ENCODE results near the gene B3GAT2.
"Not testable (repeated sequence)": the region's sequence is repeated elsewhere in the genome, so short reads cannot be mapped to it uniquely, and the experiment has no call there.

Gene B3GAT2

GRCh38 chr6:70956191-70956450 lies 739 bp downstream of the B3GAT2 start:
- H3K9ac ChIP-seq (ENCODE audit: low read length) = no peak overlapping the region

GRCh38 chr6:70955441-70956190 lies 1.2 kb downstream of the B3GAT2 start:
- peaks cover 12% of the 10 kb centered on the region for H3K4me1 ChIP-seq (ENCODE audit: control insufficient read depth, insufficient read depth, low read length)
- no peak overlapping the region for H3K9ac ChIP-seq (ENCODE audit: low read length)
- H3K27me3 ChIP-seq (ENCODE audit: control insufficient read depth, insufficient read depth, low read length) = peaks cover 56% of the 10 kb centered on the region
- H3K4me3 ChIP-seq (ENCODE audit: low read length) = no peak overlapping the region
- no peaks in the 10 kb centered on the region for H3K9me3 ChIP-seq (ENCODE audit: control insufficient read depth, low read length)
- H3K36me3 ChIP-seq (ENCODE audit: control insufficient read depth, insufficient read depth, low read length) = no peaks in the 10 kb centered on the region

More at GRCh38 chr6:70956191-70956450, 739 bp downstream of the B3GAT2 start:
- Histone ChIP-seq H3K9me3 (ENCODE audit: control insufficient read depth, low read length) (no peaks in the 10 kb centered on the region), H3K4me1 (ENCODE audit: control insufficient read depth, insufficient read depth, low read length) (peaks cover 12% of the 10 kb centered on the region), H3K27me3 (ENCODE audit: control insufficient read depth, insufficient read depth, low read length) (peaks cover 56% of the 10 kb centered on the region), H3K4me3 (ENCODE audit: low read length) (no peak overlapping the region), H3K36me3 (ENCODE audit: control insufficient read depth, insufficient read depth, low read length) (no peaks in the 10 kb centered on the region)

- Histone ChIP-seq H3K4me3 (ENCODE audit: low read length) (no peak overlapping the region), H3K36me3 (ENCODE audit: control insufficient read depth, insufficient read depth, low read length) (no peaks in the 10 kb centered on the region), H3K9me3 (ENCODE audit: control insufficient read depth, low read length) (no peaks in the 10 kb centered on the region), H3K27me3 (ENCODE audit: control insufficient read depth, insufficient read depth, low read length) (peaks cover 56% of the 10 kb centered on the region), H3K4me1 (ENCODE audit: control insufficient read depth, insufficient read depth, low read length) (peaks cover 12% of the 10 kb centered on the region), H3K9ac (ENCODE audit: low read length) (no peak overlapping the region)
These were observed 2.1 kb downstream of the B3GAT2 start for GRCh38 chr6:70954750-70955149.

GRCh38 chr6:70954176-70954575 lies 2.7 kb downstream of the B3GAT2 start:
- no peaks in the 10 kb centered on the region for H3K36me3 ChIP-seq (ENCODE audit: control insufficient read depth, insufficient read depth, low read length)
- H3K9ac ChIP-seq (ENCODE audit: low read length) = no peak overlapping the region
- no peaks in the 10 kb centered on the region for H3K9me3 ChIP-seq (ENCODE audit: control insufficient read depth, low read length)
- H3K27me3 ChIP-seq (ENCODE audit: control insufficient read depth, insufficient read depth, low read length) = peaks cover 56% of the 10 kb centered on the region
- H3K4me3 ChIP-seq (ENCODE audit: low read length) = no peak overlapping the region
- H3K4me1 ChIP-seq (ENCODE audit: control insufficient read depth, insufficient read depth, low read length) = peaks cover 12% of the 10 kb centered on the region

- Histone ChIP-seq H3K27me3 (ENCODE audit: control insufficient read depth, insufficient read depth, low read length) (peaks cover 46% of the 10 kb centered on the region), H3K4me1 (ENCODE audit: control insufficient read depth, insufficient read depth, low read length) (peaks cover 12% of the 10 kb centered on the region), H3K9ac (ENCODE audit: low read length) (no peak overlapping the region), H3K4me3 (ENCODE audit: low read length) (no peak overlapping the region), H3K36me3 (ENCODE audit: control insufficient read depth, insufficient read depth, low read length) (no peaks in the 10 kb centered on the region), H3K9me3 (ENCODE audit: control insufficient read depth, low read length) (no peaks in the 10 kb centered on the region)
These were observed 4.2 kb downstream of the B3GAT2 start for GRCh38 chr6:70952608-70953165.

GRCh38 chr6:70944321-70944720 lies 12.5 kb downstream of the B3GAT2 start:
- not testable (repeated sequence) for H3K9ac ChIP-seq (ENCODE audit: low read length); H3K36me3 ChIP-seq (ENCODE audit: control insufficient read depth, insufficient read depth, low read length); H3K4me3 ChIP-seq (ENCODE audit: low read length); H3K27me3 ChIP-seq (ENCODE audit: control insufficient read depth, insufficient read depth, low read length); H3K4me1 ChIP-seq (ENCODE audit: control insufficient read depth, insufficient read depth, low read length); H3K9me3 ChIP-seq (ENCODE audit: control insufficient read depth, low read length)

GRCh38 chr6:70933853-70934252 lies 23.0 kb downstream of the B3GAT2 start:
- H3K27me3 ChIP-seq (ENCODE audit: control insufficient read depth, insufficient read depth, low read length) = no peaks in the 10 kb centered on the region
- H3K9ac ChIP-seq (ENCODE audit: low read length) = no peak overlapping the region
- H3K36me3 ChIP-seq (ENCODE audit: control insufficient read depth, insufficient read depth, low read length) = no peaks in the 10 kb centered on the region
- no peaks in the 10 kb centered on the region for H3K4me1 ChIP-seq (ENCODE audit: control insufficient read depth, insufficient read depth, low read length)
- no peak overlapping the region for H3K4me3 ChIP-seq (ENCODE audit: low read length)
- no peaks in the 10 kb centered on the region for H3K9me3 ChIP-seq (ENCODE audit: control insufficient read depth, low read length)

GRCh38 chr6:70905742-70906141 lies 51.1 kb downstream of the B3GAT2 start:
- Histone ChIP-seq H3K9ac (ENCODE audit: low read length) (no peak overlapping the region), H3K4me3 (ENCODE audit: low read length) (no peak overlapping the region), H3K27me3 (ENCODE audit: control insufficient read depth, insufficient read depth, low read length) (no peaks in the 10 kb centered on the region), H3K36me3 (ENCODE audit: control insufficient read depth, insufficient read depth, low read length) (no peaks in the 10 kb centered on the region), H3K9me3 (ENCODE audit: control insufficient read depth, low read length) (no peaks in the 10 kb centered on the region), H3K4me1 (ENCODE audit: control insufficient read depth, insufficient read depth, low read length) (no peaks in the 10 kb centered on the region)

- Histone ChIP-seq H3K36me3 (ENCODE audit: control insufficient read depth, insufficient read depth, low read length) (no peaks in the 10 kb centered on the region), H3K27me3 (ENCODE audit: control insufficient read depth, insufficient read depth, low read length) (no peaks in the 10 kb centered on the region), H3K9me3 (ENCODE audit: control insufficient read depth, low read length) (no peaks in the 10 kb centered on the region), H3K4me3 (ENCODE audit: low read length) (no peak overlapping the region), H3K9ac (ENCODE audit: low read length) (no peak overlapping the region), H3K4me1 (ENCODE audit: control insufficient read depth, insufficient read depth, low read length) (no peaks in the 10 kb centered on the region)
These were observed 53.0 kb downstream of the B3GAT2 start for GRCh38 chr6:70903665-70904452.

GRCh38 chr6:70901324-70901723 lies 55.5 kb downstream of the B3GAT2 start:
- Histone ChIP-seq H3K27me3 (ENCODE audit: control insufficient read depth, insufficient read depth, low read length) (no peaks in the 10 kb centered on the region), H3K4me3 (ENCODE audit: low read length) (no peak overlapping the region), H3K36me3 (ENCODE audit: control insufficient read depth, insufficient read depth, low read length) (no peaks in the 10 kb centered on the region), H3K9me3 (ENCODE audit: control insufficient read depth, low read length) (no peaks in the 10 kb centered on the region), H3K9ac (ENCODE audit: low read length) (no peak overlapping the region), H3K4me1 (ENCODE audit: control insufficient read depth, insufficient read depth, low read length) (no peaks in the 10 kb centered on the region)

- Histone ChIP-seq H3K4me3 (ENCODE audit: low read length) (no peak overlapping the region), H3K27me3 (ENCODE audit: control insufficient read depth, insufficient read depth, low read length) (no peaks in the 10 kb centered on the region), H3K4me1 (ENCODE audit: control insufficient read depth, insufficient read depth, low read length) (no peaks in the 10 kb centered on the region), H3K36me3 (ENCODE audit: control insufficient read depth, insufficient read depth, low read length) (no peaks in the 10 kb centered on the region), H3K9ac (ENCODE audit: low read length) (no peak overlapping the region), H3K9me3 (ENCODE audit: control insufficient read depth, low read length) (no peaks in the 10 kb centered on the region)
These were observed 56.8 kb downstream of the B3GAT2 start for GRCh38 chr6:70900047-70900446.

- Histone ChIP-seq H3K4me1 (ENCODE audit: control insufficient read depth, insufficient read depth, low read length) (no peaks in the 10 kb centered on the region), H3K27me3 (ENCODE audit: control insufficient read depth, insufficient read depth, low read length) (no peaks in the 10 kb centered on the region), H3K36me3 (ENCODE audit: control insufficient read depth, insufficient read depth, low read length) (no peaks in the 10 kb centered on the region), H3K9ac (ENCODE audit: low read length) (no peak overlapping the region), H3K9me3 (ENCODE audit: control insufficient read depth, low read length) (no peaks in the 10 kb centered on the region), H3K4me3 (ENCODE audit: low read length) (no peak overlapping the region)
These were observed 62.9 kb downstream of the B3GAT2 start for GRCh38 chr6:70894001-70894400.
